GM23338 (cell line): ENCODE results near the gene ARHGEF9. TPM values are rescaled to one million over a fixed set of nuclear protein-coding genes. Genes with fewer than 3 reads are reported as not detected.

Source experiments
- ATAC-seq: fragments of 200-7000 bp; cut with Tn5 transposase; 3 replicates; pipeline ENCODE4 v1.9.1; 2020
- DNase-seq: peaks from one replicate; pipeline ENCODE4 v3.0.0-alpha.2; 2015; ENCODE audit warnings: low spot score
- H2AFZ ChIP-seq: fragments of 200-600 bp; sonication (generic); 2 replicates; pipeline ENCODE4 v1.8.0; 2016; ENCODE audit warnings: antibody characterized with exemption, mild to moderate bottlenecking, moderate library complexity
- H3F3A ChIP-seq: fragments of 200-600 bp; sonication (generic); replicated peaks from 2 replicates; pipeline ENCODE4 v1.8.0; 2017; ENCODE audit warnings: antibody characterized with exemption, mixed run types, low read depth
- H3K27ac ChIP-seq: fragments of 200-600 bp; sonication (generic); 2 replicates; pipeline ENCODE4 v1.6.1; 2016; ENCODE audit warnings: low read depth
- H3K27me3 ChIP-seq: fragments of 200-600 bp; sonication (generic); 2 replicates; pipeline ENCODE4 v1.8.0; 2016; ENCODE audit warnings: mild to moderate bottlenecking, mixed run types, moderate library complexity; ENCODE audit not compliant: insufficient read depth
- H3K36me3 ChIP-seq: fragments of 200-600 bp; sonication (generic); 2 replicates; pipeline ENCODE4 v1.8.0; 2016; ENCODE audit warnings: mild to moderate bottlenecking; ENCODE audit not compliant: insufficient read depth
- H3K4me1 ChIP-seq: fragments of 200-600 bp; sonication (generic); 2 replicates; pipeline ENCODE4 v1.8.0; 2016; ENCODE audit warnings: mild to moderate bottlenecking, moderate library complexity; ENCODE audit not compliant: insufficient read depth
- H3K4me2 ChIP-seq: fragments of 200-600 bp; sonication (generic); 2 replicates; pipeline ENCODE4 v1.7.1; 2017; ENCODE audit warnings: mixed run types
- H3K4me3 ChIP-seq: fragments of 200-600 bp; sonication (generic); 2 replicates; pipeline ENCODE4 v1.6.1; 2016; ENCODE audit warnings: mixed run types
- H3K79me2 ChIP-seq: fragments of 200-600 bp; sonication (generic); replicated peaks from 2 replicates; pipeline ENCODE4 v1.8.0; 2017; ENCODE audit warnings: mild to moderate bottlenecking; ENCODE audit not compliant: insufficient read depth
- H3K9me2 ChIP-seq: fragments of 200-600 bp; sonication (generic); 2 replicates; pipeline ENCODE4 v1.8.0; 2017; ENCODE audit not compliant: insufficient read depth
- H4K20me1 ChIP-seq: fragments of 200-600 bp; sonication (generic); replicated peaks from 2 replicates; pipeline ENCODE4 v1.8.0; 2017; ENCODE audit warnings: mild to moderate bottlenecking; ENCODE audit not compliant: insufficient read depth
- H3K27ac Mint-ChIP-seq: 2 replicates; pipeline ENCODE4 v1.8.0; 2020; ENCODE audit warnings: inconsistent platforms, mild to moderate bottlenecking, moderate library complexity, mixed read lengths
- H3K27me3 Mint-ChIP-seq: 3 replicates; pipeline ENCODE4 v1.8.0; 2022; ENCODE audit warnings: low read depth, mild to moderate bottlenecking, moderate library complexity, mixed read lengths, inconsistent platforms; ENCODE audit not compliant: insufficient read depth, poor library complexity
- H3K36me3 Mint-ChIP-seq: 3 replicates; pipeline ENCODE4 v1.8.0; 2021; ENCODE audit warnings: low read depth, mild to moderate bottlenecking, inconsistent platforms, moderate library complexity, mixed read lengths
- H3K4me1 Mint-ChIP-seq: 3 replicates; pipeline ENCODE4 v1.8.0; 2020; ENCODE audit warnings: mild to moderate bottlenecking, inconsistent platforms, mixed read lengths
- H3K4me3 Mint-ChIP-seq: 3 replicates; pipeline ENCODE4 v1.8.0; 2021; ENCODE audit warnings: moderate library complexity, mild to moderate bottlenecking, inconsistent platforms, mixed read lengths
- H3K9me3 Mint-ChIP-seq: 3 replicates; pipeline ENCODE4 v1.8.0; 2020; ENCODE audit warnings: moderate library complexity, mild to moderate bottlenecking, inconsistent platforms, mixed read lengths
- EZH2 ChIP-seq: fragments of 200-600 bp; sonication (generic); IDR thresholded peaks from one replicate; pipeline ENCODE4 v1.8.0; 2017; ENCODE audit warnings: antibody characterized with exemption, mild to moderate bottlenecking, low read depth; ENCODE audit not compliant: unreplicated experiment
- REST ChIP-seq: IDR thresholded peaks from one replicate; pipeline ENCODE4 v1.6.1; 2018; ENCODE audit warnings: antibody characterized with exemption; ENCODE audit not compliant: unreplicated experiment
- STAT1 ChIP-seq: IDR thresholded peaks from one replicate; pipeline ENCODE4 v1.6.1; 2016; ENCODE audit warnings: antibody characterized with exemption; ENCODE audit not compliant: unreplicated experiment
- ZNF114 ChIP-seq: fragments of 250-450 bp; sonication (Bioruptor Pico); IDR thresholded peaks from 2 replicates; pipeline ENCODE4 v1.5.0; 2020; ENCODE audit warnings: mild to moderate bottlenecking, moderate library complexity
- ZNF462 ChIP-seq: fragments of 250-450 bp; sonication (Bioruptor Pico); IDR thresholded peaks from 2 replicates; pipeline ENCODE4 v1.5.0; 2020; ENCODE audit warnings: mild to moderate bottlenecking, moderate library complexity
- polyA plus RNA-seq: library from polyadenylated mRNA; unstranded; fragments of >200 nt; fragmentation: Nextera tagmentation; extraction: Ambion mirVana; gene quantifications from 2 replicates; pipeline ENCODE4 v1.2.1, GENCODE V29; 2016
- total RNA-seq: library from RNA; depleted of rRNA; stranded (reverse); fragments of >200 nt; shearing (Covaris generic); gene quantifications from 2 replicates; pipeline ENCODE4 v1.2.3, GENCODE V29; 2014

ARHGEF9 gene
- total and polyA plus RNA-seq, 2 experiments from 2014 or later = 23.1 to 35.9 TPM

- TF ChIP-seq ZNF462 (CRISPR knock-in tag) (no peak), EZH2 (no peak), REST (no peak)
Measured at GRCh38 chrX:63680423-63680822, 104.6 kb downstream of the ARHGEF9 start (continued).

GRCh38 chrX:63679432-63679831, 105.6 kb downstream of the ARHGEF9 start:
- no peak overlapping the region for H3K4me3 Mint-ChIP-seq
- no peak overlapping the region for H2AFZ ChIP-seq
- H3K9me3 Mint-ChIP-seq = peaks cover 13% of the 10 kb centered on the region; the same call in 2 of the 3 replicates

More at GRCh38 chrX:63679432-63679831, 105.6 kb downstream of the ARHGEF9 start:
- Mint-ChIP-seq H3K27me3 (no peaks in the 10 kb centered on the region), H3K27ac (no peak overlapping the region), H3K36me3 (peaks cover 43% of the 10 kb centered on the region), H3K4me1 (no peaks in the 10 kb centered on the region)
- no peaks in the 10 kb centered on the region for H3F3A ChIP-seq
- no peaks in the 10 kb centered on the region for H3K27me3 ChIP-seq
- TF ChIP-seq STAT1 = no peak
- TF ChIP-seq EZH2 = no peak
- TF ChIP-seq ZNF114 (CRISPR knock-in tag) = no peak
- TF ChIP-seq REST = no peak
- no peak overlapping the region for H3K27ac ChIP-seq
- H3K4me2 ChIP-seq = no peak overlapping the region
- H3K4me1 ChIP-seq = no peaks in the 10 kb centered on the region
- ATAC-seq = no peak
- no peak for DNase-seq
- H3K9me2 ChIP-seq = no peaks in the 10 kb centered on the region
- peaks cover 4% of the 10 kb centered on the region; the same call in 1 of the 2 replicates for H3K36me3 ChIP-seq
- H3K79me2 ChIP-seq = peaks cover 12% of the 10 kb centered on the region; the same call in 1 of the 2 replicates
- H3K4me3 ChIP-seq = no peak overlapping the region
- no peaks in the 10 kb centered on the region for H4K20me1 ChIP-seq
